Measurements from ENCODE around the gene CHIA.
A peak's percentile ranks its signal among the peaks of the same experiment; 100 is the strongest.

CHIA gene

DNA sequence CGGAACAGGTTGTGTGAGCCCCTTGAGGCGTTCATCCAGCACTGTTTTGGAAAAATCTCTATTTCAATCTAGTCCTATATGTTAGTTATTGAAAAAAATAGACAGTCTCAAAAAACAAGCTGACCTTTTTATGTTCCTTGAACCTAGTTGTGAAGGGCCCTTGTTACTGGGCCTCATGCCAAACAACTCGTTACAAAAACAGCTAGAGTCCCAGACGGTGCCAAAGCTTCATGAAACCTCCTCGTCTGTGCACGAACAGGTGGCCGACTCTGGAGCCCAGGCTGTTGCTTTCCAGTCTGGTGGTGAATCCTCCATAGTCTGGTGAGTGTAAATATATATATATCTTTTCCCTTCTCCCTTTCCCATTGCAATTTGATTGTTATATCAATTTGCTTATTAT is at the start of gene CHIA:
CHIA (plus strand) TSS at position 222 of the 400 bp plus-strand sequence. CDS start 19,617 bp downstream, outside the sequence.
- no peak for DNase-seq

DNA sequence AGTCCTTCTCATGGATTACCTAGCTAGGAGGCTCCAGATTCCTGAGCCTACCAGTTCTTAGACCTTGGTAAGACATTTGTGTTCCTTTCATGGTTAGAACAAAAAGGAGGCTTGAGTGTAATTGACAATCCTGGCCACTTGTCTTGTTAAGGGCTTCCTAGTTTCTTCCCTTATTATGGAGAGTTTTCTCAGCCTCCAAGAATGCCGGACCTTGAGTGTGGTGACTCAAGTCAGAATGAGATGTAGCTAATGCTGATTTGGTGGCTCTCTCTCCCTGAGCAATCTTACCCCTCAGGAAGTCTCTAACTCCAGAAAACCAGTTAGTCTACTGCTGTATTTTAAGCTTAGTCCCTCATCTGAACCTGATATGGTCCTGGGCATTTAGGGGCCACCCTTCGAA is 48.9 kb upstream of the CHIA start:
- DNase-seq = no peak

DNA sequence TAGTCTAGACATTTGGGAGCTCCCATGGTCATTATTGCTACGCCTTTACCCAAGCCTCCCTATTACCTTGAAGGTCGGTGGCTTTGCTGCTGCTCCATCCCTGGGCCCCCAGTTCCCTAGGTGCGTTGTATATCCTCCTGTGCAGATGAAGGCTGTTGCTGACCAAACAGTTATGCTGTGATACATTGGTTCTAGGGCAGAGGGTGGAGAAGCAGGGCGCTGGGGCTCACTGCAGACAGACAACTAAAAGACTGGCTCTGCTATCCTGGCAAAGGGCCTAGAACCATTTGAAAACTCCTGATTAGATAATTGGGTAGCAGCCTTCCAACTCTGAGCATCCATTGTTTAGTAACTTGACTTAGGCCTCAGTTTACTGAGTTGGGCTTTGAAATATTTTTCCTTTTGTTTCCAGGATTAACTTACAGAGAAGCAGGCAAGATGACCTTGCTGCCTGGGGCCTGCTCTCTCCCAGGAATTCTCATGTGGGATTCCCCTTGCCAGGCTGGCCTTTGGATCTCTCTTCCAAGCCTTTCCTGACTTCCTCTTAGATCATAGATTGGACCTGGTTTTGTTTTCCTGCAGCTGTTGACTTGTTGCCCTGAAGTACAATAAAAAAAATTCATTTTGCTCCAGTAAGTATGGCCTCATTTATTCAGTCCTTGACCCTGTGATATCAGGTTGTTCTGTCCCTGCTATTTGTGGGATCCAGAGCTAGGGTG is 47.7 kb upstream of the CHIA start:
- DNase-seq = no peak

DNA sequence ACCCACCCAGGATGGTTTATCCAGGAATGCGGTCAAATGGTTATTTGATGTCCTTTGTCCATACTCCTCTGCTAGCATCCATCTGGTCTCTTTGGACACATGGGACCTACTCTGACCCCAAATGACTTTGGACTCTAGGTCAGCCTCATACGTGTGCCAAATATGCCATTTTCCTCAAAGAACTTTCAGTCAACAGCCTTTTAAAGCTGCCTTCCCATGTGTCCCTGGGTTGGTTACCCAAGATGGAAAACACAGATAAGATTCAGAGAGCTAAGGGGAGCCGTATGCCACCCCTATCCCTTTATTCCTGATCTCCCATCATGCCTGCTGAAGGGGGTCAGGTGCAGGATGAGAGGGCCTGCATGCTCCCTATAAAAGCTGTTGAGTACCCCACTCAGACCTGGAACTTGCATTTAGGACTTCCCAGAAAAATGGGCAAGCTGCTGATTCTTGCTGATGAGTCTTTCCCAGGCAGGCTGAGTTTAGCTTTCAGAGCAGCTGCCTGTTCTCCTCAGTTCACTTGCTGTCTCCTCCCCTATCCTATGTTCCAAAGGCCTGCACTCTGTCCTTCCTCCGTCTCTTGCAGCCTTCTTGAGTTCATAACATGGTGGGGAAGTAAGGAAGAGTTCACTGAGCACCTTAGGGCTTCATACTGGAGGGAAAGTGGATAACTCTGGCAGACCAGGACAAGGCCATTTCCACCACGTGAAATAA is 43.4 kb upstream of the CHIA start:
- no peak for DNase-seq

DNA sequence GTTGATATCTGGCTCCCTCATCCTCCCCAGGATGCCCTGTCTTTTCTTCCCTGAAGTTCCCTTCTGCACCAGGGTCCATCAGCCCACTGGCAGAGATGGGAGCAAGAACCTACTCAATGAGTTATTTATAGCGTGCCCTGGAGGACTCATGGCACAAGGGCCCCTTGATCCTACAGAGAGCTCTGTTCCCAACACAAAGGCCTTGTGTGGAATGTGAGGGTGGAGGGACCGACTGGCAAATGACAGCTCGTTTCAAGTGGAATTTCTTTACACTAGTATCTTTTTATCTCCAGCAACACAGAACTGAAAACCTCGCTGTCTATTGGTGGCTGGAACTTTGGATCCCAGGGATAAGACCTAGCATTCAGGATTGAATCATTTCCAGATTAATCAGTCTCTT is 40.7 kb upstream of the CHIA start:
- DNase-seq = peak; percentile 37 to 63

DNA sequence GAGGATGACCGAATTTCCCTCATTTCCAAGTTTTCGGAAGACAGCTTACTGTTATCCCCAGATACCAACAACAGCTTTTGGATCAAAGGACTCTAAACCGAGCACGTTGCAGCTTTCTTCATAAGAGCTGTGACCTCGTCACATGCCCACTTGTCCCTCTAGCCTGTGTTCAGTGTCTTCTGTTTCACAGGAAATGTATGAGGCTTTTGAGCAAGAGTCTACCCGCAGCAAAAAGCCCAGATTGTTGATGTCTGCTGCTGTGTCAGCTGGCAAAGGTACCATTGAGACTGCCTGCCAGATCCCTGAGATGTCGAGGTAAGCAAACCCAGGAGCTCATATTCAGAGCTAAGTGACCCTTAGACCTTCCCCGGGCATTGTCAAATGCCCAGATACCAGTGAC is 39.1 kb upstream of the CHIA start:
- DNase-seq = no peak

DNA sequence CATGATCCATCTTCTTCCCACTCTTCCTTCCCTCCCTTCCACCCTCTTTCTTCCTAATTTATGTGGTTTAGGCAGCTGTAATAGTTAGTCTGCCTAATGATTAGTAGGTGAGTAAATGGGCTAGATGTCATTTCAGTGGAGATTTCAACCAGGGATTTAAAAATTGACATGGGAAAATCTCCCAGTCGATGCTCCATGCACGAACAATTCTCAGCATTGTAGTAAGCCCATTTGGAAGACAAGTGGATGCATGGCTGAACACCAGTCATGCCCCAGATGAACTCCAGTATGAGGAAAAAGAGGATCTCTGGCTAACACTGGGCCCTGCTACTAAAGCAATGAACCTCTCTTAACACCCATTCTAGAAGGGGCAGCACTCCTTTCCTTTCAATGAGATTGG is 37.9 kb upstream of the CHIA start:
- DNase-seq = no peak

DNA sequence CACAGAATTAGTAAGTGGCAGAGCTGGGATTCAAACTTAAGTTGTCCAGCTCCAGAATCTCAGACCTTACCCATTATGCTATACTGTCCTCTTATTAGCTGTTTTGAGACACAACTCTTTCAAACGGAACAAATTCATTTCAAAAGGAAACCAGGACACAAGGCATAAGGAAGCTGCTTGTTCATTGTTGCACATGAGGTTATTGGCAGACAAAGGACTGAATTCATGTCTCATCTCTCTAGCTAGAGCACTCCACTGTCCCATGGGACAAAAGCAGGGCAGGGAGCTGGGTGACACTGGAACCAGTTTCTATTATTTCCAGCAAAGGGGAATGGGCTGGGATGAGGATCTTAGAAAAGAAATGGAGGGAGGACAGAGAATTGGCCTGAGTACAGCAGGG is 36.8 kb upstream of the CHIA start:
- DNase-seq = peak; percentile 17 to 72

DNA sequence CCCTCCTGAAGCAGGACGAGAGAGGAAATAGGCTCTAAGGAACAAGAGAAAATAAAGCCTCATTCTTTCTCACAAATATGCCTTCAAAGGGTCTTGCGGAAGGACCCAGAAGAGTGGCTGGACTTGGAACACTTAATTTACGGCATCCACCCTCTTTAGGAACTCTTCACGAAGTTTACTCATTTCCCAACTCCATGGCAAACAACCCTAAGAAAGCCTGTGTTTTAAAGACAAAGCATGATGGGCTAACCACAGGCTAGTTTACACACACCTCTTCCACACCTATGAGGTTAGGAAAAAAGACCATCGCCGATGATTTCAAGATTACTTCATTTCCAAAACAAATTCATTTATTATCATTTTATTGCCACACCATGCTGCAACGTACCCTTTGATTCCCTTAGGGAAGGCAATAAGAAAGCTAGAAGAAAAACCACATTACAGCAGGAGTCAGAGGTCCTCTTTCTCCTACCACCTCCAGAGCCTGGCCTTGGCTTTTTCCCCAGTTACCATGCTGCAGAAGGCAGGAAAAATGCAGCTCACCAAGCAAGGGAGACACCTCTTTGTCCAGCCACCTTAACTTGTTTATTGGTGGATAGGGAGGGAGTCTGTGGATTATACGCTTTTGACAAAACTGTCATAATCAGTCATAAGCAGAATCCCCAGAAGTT is 33.5 kb upstream of the CHIA start:
- DNase-seq = no peak

DNA sequence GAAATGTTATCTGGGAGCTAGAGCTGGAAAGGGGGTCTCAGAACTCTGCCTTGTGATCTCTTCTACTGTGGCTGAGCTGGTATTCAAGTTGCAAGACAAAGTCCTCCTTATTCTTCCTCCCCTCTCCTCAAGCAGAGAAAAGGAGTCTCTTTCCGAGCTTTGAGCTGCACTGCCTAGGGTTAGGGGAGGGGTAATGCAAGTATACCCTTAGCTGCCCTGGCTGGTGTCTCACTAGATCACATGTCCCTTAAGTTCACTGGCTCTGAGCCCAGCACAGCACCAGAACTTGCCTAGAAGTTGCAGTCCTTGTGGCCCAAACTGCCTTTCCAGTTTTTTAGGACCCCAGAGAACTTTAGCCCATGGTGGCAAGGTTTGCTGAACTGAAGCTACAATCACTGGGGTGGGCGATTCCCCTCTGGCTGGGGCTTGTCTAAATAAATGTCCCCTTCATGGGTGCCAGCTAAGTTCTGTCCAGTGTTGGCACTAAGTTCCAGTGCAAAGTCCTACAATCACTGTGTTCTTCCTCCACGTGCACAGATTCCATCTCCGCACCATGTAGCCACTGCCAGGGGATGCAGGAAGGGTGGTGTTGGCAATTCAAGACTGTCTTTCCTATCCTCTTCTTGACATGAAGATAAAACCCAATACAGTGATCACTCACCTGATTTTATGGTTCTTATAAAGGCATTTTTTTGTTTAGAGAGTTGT is 22.7 kb upstream of the CHIA start:
- no peak for DNase-seq

DNA sequence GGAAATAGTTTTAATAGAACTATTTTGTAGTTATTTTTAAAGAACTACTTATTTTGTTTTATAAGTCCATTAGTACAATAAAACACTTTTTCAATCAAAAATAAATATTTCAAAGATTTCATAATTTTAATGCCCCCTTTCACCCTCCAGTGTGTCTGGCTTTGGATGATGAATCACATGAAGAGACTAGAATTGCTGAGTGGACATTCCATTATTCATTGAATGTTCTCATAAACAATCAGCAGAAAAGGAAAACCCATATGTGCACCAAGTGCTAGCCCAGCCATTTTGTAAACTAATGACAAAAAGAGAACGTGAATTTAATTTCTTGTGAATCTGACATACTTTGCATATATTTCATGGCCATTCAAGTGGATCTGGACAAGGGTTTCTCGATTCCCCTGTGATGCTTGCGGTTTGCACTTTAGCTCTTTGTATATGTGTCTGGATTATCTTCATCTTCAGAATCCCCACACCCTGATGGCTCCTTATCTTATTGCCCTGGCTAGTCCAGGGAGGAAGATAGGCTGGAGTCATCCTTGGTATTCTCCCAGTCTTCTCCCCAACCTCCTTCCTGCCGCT is 20.7 kb upstream of the CHIA start:
- no peak for DNase-seq

DNA sequence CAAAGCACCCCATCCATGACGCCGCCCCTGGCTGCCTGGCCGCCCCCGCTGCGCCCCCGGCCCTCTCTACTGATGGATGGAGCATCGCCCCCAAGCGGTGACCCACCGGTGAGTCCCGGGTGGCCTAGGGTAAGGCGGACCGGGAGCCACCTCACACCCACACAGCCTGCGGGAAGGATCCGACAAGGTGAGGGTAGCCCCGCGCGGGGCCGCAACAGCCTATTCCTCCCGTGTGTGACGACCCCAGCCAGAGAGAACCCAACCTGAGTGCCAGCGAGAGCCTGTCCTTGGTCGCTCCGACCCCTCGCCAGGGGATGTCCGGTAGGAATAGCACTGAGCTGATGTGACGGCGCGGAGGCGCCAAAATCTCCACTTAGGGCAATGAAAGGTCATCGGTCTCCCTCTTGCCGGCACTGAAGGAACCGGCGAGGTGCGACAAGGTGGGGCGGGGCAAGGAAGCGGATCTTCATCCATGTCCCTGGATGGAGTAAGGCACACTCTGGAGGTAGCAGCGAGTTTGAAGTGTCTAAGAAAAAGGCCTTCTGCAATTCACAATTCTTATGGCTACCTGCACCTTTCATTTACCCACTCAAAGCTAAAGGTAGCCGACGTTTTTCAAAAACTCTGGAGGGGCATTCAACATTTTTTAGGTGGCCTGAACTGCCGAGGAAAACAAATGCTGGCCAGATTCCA is 19.7 kb upstream of the CHIA start:
- no peak for DNase-seq

DNA sequence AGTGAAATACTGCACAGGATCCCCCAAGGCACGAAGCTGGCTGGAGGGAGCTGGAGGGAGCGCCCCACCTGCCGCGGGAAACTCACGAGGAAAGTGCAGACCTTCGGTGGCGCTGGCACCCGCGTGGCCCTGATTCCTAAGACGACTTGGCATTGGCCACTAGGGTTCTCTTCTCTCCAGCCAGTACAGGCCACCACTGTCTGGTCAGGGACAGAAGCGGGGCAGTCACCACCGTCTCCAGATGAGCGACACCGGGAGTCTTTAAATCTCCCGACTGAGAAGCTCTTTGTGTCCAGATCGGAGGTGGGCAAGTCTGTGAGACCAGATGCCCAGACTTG is 19.2 kb upstream of the CHIA start:
- no peak for DNase-seq

DNA sequence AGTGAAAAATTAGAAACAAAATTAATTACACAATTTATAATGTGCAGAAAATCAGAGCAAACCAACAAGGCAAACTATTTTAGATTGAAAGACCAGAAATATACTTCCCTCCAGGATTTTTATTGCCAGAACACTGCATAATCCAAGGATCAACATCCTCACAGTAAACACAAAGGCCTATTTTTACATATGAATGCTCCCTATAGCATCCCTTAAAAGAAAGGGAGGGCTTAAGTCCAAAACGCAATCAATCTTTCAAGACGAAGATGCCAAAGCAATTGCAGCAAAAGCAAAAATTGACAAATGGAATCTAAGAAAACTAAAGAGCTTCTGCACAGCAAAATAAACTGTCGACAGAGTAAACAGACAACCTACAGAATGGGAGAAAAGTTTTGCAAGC is 18.6 kb upstream of the CHIA start:
- no peak for DNase-seq

DNA sequence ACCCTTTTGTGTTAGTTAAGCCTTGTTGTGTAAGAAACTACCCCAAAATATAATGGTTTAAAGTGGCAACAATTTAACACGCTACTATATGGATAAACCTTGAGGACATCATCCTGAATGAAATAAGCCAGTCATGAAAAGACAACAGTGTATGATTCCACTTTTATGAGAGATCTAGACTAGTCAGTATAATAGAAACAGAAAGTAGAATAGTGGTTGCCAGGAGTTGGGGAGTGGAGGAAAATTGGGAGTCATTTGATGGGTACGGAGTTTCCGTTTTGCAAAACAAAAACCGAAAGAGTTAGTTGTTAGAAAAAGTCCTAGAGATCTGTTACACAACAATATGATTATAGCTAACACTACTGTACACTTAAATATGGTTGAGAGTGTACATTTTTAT is 16.0 kb upstream of the CHIA start:
- DNase-seq = no peak

DNA sequence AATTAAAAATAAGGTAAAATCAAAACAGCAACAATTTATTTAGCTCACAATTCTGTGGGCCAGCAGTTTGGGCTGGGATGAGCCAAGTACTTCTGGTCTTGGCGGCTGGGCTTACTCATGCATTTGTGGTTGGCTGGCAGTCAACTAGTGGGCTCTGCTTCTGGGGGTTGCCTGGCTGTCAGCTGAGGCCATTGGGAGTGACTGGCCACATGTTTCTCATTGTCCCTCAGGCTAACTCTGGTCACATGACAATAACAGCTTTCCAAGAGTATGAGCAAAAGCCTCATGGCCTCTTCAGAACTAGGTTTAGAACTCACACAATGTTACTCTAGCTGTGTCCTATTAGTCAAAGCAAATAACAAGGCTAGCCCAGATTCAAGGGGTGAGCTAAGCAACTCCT is 15.6 kb upstream of the CHIA start:
- peak; percentile 13 to 18 for DNase-seq

DNA sequence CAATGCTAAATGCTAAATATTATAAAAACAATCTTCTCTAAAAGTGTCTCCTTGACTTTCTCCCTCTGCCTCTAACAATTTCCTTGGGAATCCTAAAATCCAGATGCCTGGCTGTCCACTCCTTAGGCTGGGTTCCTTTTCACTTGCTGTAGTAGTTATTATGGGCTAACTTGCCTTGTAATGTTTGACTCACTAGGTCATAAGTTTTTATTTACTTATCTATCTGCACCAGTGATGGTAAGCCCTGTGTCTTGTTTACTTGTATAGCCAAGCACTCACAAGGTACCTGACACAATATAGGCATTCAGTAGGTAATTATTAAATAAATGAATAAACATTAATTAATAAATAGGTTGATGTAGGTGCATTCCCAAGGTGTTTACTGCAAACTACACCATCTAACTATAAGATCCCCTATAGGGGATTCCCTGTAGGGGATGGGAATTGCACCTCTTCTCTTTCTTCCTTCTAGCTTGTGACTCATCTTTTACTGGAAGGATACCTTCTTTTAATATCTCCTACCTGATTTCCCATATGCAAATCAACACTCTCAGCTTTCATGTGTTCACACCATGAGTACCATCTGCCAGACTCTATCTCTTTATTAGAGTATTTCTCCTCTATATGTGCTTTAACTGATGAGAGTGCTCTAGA is 14.7 kb upstream of the CHIA start:
- no peak for DNase-seq

DNA sequence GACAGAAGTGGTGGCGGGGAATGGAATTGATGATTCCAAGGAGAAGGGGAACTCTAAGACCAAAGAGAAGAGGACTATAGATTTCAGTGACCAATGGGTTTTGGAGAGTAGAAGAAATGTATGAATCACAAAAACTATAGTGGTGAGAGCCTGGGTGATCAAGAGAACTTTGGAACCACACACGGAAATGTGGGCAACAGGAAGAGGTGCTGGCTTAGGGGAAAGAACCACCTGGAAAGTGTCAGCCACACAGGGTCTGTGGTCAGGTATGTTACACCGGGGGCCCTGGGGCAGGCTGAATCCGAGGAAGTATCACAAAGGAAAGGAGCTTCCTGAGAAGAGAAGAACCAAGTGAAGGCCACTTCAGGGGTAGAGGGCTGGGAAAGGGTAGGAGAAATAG is 11.5 kb upstream of the CHIA start:
- no peak for DNase-seq

DNA sequence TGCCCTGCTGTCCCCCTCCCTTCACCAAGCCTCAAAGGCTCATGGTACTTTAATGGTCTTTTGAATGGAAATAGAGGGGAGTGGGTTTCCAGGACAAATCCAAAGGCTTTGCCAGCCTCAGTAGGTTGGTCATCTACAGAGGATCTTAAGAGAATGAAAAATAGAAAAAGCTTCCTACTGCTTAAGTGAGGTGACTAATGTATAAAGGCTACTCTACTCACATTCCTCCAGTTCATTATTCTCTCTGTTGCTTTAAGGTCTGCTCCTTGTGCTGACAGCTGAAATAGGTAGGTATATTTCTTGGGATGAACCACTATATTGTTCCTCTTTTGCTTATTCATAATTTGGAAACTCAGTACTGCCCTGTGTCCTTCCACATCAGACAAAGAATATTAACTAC is 10.4 kb upstream of the CHIA start:
- DNase-seq = no peak

DNA sequence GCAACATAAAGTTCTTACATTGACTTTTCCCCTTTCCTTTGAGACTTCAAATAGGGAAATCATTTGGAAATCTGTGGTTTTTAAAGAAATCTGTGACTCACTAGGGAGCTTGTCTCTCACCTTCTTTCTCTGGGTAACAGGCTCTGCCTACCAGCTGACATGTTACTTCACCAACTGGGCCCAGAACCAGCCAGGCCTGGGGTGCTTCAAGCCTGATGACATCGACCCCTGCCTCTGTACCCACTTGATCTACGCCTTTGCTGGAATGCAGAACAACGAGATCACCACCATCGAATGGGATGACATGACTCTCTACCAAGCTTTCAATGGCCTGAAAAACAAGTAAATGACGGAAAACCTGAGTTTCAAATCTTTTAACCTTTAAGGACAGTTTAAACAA is 9.2 kb upstream of the CHIA start:
- no peak for DNase-seq

DNA sequence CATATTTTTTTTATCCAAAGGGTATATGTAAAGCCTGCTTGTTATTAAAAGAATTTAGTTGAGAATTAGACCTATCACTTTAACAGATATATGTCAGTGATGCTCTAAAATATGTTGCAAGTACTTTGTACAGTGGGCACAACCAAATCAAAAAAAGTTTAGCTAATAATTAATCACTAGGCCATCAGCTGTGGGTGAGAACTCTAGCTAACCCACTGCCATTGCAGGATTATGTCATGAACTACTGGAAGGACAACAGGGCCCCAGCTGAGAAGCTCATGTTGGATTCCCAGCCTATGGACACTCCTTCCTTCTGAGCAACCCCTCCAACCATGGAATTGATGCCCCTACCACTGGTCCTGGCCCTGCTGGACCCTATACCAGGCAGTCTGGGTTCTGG is 6.8 kb upstream of the CHIA start:
- no peak for DNase-seq

DNA sequence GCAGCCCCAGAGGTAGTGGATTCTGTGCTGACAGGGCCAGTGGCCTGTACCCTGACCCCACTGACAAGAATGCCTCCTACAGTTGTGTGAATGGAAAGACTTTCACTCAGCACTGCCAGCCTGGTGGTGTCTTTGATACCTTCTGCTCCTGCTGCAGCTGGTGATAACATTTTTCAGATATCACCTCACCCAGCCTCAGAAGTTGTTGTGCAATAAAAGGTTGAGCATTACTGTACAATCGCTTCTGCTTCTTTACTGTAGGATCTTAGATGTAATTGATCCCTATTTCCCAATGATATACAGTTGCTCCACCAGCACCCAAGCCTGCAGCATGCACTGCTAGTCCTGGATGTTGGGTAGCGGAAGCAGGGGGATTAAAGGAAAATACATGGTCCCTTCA is 4.8 kb upstream of the CHIA start:
- DNase-seq = no peak
